NCI-H128 (cell line): ENCODE data around the gene EFNA4.

ENCODE experiments used
- DNase-seq: peaks from one replicate; lab custom pipeline; 2025; ENCODE audit not compliant: unreplicated experiment; lab: John Stamatoyannopoulos, UW

The EFNA4 gene

DNA sequence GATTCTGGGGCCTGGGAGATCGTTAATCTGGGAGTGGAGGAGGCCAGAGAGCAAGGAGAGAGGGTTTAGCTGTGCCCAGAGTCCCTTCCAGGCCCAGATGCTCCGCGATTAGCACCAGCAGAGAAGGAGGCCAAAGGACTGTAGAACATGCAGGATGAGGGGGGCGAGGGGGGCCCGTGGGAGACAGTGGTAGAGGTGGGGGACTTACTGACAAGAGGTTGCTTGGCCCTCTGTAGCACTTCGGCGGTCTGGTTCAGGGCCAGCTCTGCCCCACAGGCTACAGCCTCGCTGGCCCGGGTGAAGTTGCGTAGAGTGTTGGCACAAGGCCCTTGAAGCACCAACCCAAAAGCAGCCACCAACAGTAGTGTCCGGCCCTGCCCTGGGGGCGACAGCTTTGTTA, 30.7 kb upstream of the EFNA4 start:
- no peak for DNase-seq

- no peak for DNase-seq
These were observed 30.0 kb upstream of the EFNA4 start, which contains the start of the genes DCST1 and DCST2 for GRCh38 chr1:155033524-155033923. TSS of gene DCST1 (plus strand) at chr1:155033824. CDS start at chr1:155034037, 213 bp downstream. TSS of gene DCST2 (minus strand) at chr1:155033781. CDS start at chr1:155033701, 80 bp downstream.

DNA sequence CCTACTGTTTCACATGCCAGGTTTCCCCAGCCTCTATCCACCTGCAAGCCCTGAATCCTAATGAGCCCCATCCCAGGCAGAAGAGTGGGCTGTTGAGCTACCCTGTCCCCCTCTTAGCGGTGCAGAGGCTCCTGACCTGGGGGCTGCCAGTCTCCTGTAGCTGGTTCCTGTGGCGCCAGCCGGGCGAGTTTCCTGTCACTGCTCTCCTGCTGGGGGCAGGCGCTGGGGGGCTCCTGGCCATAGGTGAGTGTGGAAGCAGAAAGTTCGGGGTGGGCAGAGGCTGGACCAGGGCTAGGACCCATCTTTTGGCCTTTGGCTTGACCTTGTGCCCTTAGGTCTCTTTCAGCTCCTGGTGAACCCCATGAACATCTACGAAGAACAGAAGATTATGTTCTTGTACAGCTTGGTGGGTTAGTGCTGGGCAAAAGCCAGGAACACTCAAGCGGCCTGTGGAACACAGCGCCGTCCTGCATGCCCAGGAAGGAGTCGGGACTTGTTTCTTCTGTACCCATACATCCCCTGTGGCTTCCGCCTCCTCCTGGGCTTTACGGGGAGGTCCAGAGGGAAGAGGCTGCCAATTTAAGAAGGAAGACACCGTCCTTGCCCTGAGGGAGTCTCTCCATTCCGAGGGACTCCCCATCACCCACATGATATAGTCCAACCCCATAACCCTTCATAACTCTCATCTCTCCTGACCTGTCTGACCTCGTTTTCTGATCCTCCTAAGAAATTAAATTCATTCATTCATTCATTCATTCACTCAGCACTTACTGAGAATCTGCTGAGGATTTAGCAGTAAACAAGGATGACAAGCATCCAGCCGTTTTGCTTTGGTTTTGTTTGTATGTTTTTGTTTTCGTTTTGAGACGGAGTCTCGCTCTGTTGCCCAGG, 29.0 kb upstream of the EFNA4 start:
- DNase-seq: no peak

- no peak for DNase-seq
These were observed 27.6 kb upstream of the EFNA4 start for GRCh38 chr1:155035936-155036335.

- no peak for DNase-seq
These were observed 26.5 kb upstream of the EFNA4 start for GRCh38 chr1:155037043-155037442.

GRCh38 chr1:155037851-155038441, 25.6 kb upstream of the EFNA4 start:
- DNase-seq: no peak

- no peak for DNase-seq
These were observed 24.8 kb upstream of the EFNA4 start for GRCh38 chr1:155038602-155039307.

DNA sequence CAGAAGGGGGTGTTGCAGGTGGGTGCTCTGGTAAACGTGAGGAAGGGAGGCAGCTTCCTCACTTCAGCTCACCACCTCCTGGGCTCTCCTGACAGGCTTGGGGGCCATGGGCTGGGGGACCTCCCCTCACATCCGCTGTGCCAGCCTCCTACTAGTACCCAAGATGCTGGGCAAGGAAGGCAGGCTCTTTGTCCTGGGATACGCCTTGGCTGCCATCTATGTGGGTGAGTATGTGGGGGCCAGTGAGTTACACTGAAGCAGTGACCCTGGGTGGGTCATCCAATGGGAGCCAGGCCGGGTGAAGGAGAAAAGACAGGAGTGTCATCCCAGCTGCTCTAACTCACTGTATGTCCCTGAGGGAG, 24.3 kb upstream of the EFNA4 start:
- no peak for DNase-seq

GRCh38 chr1:155040358-155041093, 23.0 kb upstream of the EFNA4 start:
- no peak for DNase-seq

DNA sequence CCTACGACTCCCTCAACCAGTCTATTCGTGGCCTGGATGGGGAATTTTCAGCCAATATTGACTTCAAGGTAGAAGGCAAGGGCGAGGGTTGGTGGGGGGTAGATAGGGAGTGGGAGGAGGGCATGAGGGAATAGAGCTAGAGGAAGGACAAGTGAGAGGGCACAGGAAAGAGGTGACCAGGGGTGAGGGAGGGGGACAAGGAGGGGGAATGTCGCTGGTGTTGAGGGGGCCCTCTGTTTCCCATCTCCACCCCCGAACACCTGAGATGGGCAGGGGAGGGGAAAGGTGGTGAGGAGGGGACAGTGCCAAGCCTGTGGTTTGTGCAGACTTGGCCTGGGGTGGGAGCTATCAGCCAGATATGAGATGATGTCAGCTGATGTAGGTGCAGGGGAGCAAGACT, 20.8 kb upstream of the EFNA4 start:
- DNase-seq: no peak

DNA sequence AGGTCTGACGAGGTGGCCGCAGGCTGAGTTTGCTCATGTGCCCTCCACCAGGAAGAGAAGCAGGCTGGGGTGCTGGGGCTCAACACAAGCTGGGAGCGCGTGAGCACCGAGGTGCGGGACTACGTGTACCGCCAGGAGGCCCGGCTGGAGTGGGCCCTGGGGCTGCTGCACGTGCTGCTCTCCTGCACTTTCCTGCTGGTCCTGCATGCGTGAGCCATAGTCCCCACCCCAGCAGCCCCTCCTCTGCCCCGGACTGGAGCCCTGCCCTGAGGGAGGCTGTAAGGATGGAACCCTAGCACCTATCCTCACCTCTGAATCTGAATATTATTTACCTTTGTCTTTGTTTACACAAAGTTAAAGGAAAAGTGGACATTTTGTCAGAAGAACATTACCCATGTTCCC, 20.2 kb upstream of the EFNA4 start:
- DNase-seq: no peak

DNA sequence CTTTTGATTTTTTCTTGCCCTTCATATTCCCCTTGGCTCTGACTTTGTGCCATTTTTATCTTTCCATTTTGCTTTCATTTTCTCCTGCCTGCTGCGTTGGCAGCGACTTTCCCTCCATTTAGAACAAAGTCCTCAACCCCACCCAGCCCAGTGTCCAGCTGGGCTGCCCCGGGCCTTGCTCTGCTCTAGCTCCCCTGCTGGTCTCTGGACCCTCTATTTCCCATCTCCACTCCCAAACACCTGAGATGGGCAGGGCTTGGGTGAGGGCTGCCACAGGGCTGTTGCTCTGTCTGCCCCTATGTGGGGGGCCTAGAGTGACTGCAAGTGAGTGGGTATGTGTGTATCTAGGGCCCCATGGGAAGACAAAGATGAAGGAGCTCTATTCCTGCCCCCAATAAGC, 19.7 kb upstream of the EFNA4 start:
- no peak for DNase-seq

GRCh38 chr1:155044365-155044764, 19.2 kb upstream of the EFNA4 start:
- no peak for DNase-seq

GRCh38 chr1:155044812-155045657, 18.5 kb upstream of the EFNA4 start:
- DNase-seq: no peak

DNA sequence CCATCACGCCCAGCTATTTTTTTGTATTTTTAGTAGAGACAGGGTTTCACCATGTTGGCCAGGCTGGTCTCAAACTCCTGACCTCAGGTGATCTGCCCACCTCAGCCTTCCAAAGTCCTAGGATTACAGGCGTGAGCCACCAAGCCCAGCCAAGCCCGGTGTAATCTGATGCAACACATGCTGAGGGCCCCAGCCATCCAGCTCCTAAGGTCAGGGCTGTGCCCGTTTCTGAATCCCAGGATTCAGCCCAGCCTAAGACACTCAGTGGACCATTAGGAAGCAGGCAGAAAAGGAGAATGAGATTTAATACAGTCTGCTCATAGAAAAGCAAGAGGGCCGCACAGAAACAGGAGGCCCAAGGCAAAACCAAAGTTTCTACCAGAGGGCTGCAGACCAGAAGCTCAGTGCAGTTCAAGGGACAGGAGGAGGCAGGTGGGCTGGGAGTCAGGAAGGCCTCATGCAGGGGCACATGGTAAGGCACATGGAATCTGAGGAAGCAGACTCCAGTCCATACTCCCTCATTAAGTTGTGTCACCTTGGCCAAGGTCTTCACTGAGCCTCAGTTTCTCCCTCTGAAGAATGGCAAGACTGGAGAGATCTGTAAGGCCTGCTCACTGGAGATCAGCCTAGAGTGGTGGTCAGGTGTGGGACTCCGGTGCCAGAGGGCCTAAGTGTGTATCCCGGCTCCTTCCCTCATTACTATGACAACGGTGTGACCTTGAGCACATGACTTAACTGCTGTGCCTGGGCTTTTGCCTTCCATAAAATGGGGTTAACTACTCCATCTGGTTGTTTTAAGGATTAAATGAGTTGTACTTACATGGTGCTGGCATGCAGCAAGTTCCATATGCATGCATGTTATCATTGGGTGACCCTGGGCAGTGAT, 14.8 kb upstream of the EFNA4 start:
- no peak for DNase-seq

GRCh38 chr1:155049651-155050559, 13.6 kb upstream of the EFNA4 start:
- no peak for DNase-seq

DNA sequence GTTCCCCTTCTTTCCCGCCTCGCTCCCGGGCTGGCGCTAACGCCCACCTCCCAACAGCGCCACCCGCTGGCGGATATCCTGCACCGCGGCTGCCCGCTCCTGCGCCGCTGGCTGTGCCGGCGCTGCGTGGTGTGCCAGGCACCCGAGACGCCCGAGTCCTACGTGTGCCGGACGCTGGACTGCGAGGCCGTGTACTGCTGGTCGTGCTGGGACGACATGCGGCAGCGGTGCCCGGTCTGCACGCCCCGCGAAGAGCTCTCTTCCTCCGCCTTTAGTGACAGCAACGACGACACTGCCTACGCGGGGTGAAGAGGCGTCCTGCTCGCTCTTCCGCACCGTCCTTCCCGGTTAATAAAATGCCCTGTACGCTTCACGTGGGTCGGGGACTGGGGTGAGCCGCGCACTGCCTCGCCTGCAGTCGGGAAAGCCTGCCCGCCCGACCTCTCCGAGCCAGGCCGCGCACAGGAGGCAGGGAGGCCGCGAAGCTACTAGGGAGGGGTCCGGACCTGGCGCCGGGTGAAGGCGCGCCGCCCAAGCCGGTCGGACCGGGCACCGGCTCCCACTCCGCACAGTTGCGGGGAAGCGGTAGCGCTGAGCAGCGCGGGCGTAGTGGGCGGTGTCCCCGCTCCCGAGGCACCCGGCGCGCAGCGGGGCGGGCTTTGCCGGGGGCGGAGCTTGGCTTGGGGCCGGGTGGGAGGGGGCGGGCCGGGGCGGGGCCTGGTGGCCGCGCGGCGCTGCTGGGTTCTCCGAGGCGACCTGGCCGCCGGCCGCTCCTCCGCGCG, 12.8 kb upstream of the EFNA4 start, which contains the start of gene ADAM15:
Gene ADAM15 (plus strand): TSS at position 757 of the 782 bp plus-strand sequence. CDS start 71 bp downstream, outside the sequence.
- DNase-seq: peak; percentile 72
